Lower lobe of right lung (tissue), 2 donors: Measurements from ENCODE around the gene SMYD3. TPM values are rescaled to one million over a fixed set of nuclear protein-coding genes. Genes with fewer than 3 reads are reported as not detected.
"Not testable (repeated sequence)": the region's sequence is repeated elsewhere in the genome, so short reads cannot be mapped to it uniquely, and the experiment has no call there.

Source experiments
- ATAC-seq, 2 donors: fragments of 200-7000 bp; cut with Tn5 transposase; one replicate each; pipeline ENCODE4 v1.9.1; 2020 to 2022; ENCODE audit warnings: mild to moderate bottlenecking in 2 of 2, moderate library complexity in 2 of 2
- DNase-seq: peaks from one replicate; pipeline ENCODE4 v3.0.0-alpha.2; 2020
- H3K27ac ChIP-seq: fragments of 200-600 bp; one replicate; pipeline ENCODE4 v1.8.0; 2022
- H3K27me3 ChIP-seq: fragments of 200-600 bp; one replicate; pipeline ENCODE4 v1.8.0; 2022; ENCODE audit warnings: low read depth
- H3K36me3 ChIP-seq: fragments of 200-600 bp; one replicate; pipeline ENCODE4 v1.8.0; 2022; ENCODE audit warnings: mild to moderate bottlenecking
- H3K4me1 ChIP-seq: fragments of 200-600 bp; one replicate; pipeline ENCODE4 v1.8.0; 2022
- H3K4me3 ChIP-seq: fragments of 200-600 bp; one replicate; pipeline ENCODE4 v1.8.0; 2022; ENCODE audit warnings: mild to moderate bottlenecking
- H3K9me3 ChIP-seq: fragments of 200-600 bp; one replicate; pipeline ENCODE4 v1.8.0; 2022
- intact Hi-C: fragments of 100-400 bp; cut with DNase I; formaldehyde crosslinking; loops from one replicate; pipeline ENCODE4 v1.11.0; 2022
- total RNA-seq: library from RNA; stranded (reverse); fragmentation: NEBNext Ultra II Directional; extraction: Animal tissue kit (Norgen Biotek cat#: 25700); gene quantifications from one replicate; pipeline ENCODE4 v1.2.1, GENCODE V29; 2021
- TF ChIP-seq, protein P1 (sequence below): fragments of 200-600 bp; IDR thresholded peaks from one replicate; pipeline ENCODE4 v1.8.0; 2022; ENCODE audit warnings: antibody characterized with exemption, mild to moderate bottlenecking
- donor health status: DM: no; HTN: yes; CAD: no; lungs with severe emphysema.

Gene SMYD3
- total RNA-seq, 1 donor from 2014 or later = 20.5 TPM

DNA sequence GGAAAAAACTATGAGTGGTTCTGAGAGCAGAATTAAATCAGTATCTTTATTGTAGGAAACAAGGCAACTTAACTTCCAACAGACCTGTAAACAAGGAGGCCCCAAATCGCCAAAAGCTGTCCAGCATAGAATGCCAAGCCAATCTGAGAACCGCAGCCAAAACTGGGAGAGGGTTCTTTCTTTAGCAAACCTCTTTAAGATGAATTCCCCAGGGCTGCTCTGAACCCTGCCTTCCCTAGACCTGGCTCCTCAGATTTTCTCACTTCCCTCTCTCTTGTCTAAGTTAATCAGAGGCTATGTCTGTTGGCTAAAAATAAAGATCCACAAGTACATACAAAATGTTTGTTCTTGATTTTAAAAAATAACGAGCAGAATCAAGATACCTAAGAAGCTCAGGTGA, 141.4 kb downstream of the SMYD3 start:
- Histone ChIP-seq H3K27me3 (no peaks in the 10 kb centered on the region), H3K9me3 (peaks cover 2% of the 10 kb centered on the region), H3K36me3 (no peaks in the 10 kb centered on the region), H3K4me3 (no peak overlapping the region), H3K27ac (no peak overlapping the region), H3K4me1 (no peaks in the 10 kb centered on the region)
- intact Hi-C loops = no loop called here
- DNase-seq (no peak), ATAC-seq (no peak)
- TF ChIP-seq, protein P1, sequence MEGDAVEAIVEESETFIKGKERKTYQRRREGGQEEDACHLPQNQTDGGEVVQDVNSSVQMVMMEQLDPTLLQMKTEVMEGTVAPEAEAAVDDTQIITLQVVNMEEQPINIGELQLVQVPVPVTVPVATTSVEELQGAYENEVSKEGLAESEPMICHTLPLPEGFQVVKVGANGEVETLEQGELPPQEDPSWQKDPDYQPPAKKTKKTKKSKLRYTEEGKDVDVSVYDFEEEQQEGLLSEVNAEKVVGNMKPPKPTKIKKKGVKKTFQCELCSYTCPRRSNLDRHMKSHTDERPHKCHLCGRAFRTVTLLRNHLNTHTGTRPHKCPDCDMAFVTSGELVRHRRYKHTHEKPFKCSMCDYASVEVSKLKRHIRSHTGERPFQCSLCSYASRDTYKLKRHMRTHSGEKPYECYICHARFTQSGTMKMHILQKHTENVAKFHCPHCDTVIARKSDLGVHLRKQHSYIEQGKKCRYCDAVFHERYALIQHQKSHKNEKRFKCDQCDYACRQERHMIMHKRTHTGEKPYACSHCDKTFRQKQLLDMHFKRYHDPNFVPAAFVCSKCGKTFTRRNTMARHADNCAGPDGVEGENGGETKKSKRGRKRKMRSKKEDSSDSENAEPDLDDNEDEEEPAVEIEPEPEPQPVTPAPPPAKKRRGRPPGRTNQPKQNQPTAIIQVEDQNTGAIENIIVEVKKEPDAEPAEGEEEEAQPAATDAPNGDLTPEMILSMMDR = no peak

DNA sequence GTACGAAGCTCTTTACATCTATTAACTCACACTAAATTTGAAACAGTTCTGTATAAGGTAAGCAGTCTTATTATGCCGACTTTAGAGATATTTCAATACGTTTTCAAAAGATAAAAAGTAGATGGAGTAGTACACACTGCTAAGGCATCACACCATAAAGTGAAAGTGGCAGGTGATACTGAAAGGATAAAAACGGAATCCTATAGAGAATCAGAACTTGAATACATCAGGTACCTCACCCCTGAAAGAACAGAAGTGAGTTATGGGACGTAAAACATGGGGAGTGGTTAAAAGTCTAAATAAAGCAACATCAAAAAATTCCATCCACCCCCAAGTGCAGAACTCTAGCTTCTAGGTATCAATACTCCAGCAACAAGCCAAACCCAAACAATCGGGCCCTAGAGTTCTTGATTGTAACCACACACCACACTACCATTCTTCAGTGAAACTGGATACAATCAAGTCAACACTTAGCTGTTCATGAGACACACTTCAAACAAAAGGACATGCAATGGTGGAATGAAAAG, 142.6 kb downstream of the SMYD3 start:
- DNase-seq (no peak), ATAC-seq (no peak)
- Histone ChIP-seq H3K4me3 (no peak overlapping the region), H3K4me1 (no peaks in the 10 kb centered on the region), H3K9me3 (peaks cover 6% of the 10 kb centered on the region), H3K27me3 (no peaks in the 10 kb centered on the region), H3K36me3 (no peaks in the 10 kb centered on the region), H3K27ac (no peak overlapping the region)
- TF ChIP-seq, protein P1 = no peak
- intact Hi-C loops = no loop called here

DNA sequence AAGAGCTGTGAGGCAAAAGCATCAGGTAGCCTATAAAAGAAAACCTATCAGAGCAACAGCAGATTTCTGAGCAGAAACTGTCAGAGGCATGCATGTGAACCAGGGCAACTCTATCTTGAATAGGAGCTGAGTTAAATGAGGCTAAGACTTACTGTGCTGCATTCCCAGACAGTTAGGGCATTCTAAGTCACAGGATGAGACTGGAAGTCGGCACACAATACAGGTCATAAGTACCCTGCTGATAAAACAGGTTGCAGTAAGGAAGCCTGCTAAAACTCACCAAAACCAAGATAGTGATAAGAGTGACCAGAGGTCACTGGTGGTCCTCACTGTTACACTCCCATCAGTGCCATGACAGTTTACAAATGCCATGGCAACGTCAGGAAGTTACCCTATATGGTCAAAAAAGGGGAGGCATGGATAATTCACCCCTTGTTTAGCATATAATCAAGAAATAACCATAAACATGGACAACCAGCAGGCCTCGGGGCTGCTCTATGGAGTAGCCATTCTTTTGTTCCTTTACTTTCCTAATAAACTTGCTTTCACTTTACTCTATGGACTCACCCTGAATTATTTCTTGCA, 150.0 kb downstream of the SMYD3 start:
- H3K4me3 ChIP-seq, intact Hi-C loops, ATAC-seq, DNase-seq, H3K36me3 ChIP-seq, H3K27me3 ChIP-seq, H3K27ac ChIP-seq, H3K4me1 ChIP-seq: not testable (repeated sequence)
- peaks cover 15% of the 10 kb centered on the region for H3K9me3 ChIP-seq

DNA sequence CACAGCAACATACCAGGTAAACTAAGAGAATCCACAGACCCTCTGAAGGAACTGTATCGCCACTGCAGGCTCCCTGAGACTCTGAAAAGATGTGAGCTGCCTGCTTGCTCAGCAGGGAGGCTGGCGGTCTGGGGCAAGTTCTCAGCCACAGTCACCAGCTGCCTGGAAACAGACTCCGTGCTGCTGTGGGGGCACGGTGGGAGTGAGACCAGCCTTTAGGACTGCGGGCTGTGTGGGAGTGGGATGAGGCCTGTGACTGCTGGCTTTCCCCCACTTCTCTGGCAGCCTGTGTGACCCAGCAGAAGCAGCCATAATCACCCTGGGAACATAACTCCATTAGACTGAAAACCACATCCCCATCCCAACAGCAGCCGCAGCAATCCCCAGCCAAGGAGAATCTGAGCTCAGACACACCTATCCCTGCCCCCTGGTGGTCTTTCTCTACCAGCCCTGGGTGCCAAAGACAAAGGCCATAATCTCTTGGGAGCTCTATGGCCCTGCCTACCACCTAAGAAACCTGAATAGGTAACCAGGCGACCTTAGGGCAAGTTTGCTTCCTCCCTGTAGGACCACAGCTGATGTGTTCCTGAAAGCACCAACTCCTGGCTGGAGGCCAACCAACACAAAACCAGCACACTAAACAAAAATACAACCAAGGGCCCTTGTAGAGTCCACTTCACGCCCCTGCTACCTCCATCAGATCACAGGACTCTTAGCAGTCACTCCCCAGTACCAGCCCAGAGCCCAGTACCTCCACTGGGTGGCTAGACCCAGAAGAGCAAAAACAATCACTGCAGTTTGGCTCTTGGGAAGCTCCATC, 151.5 kb downstream of the SMYD3 start:
- H3K27me3 ChIP-seq = no peaks in the 10 kb centered on the region
- DNase-seq (no peak), ATAC-seq (no peak)
- H3K36me3 ChIP-seq = no peaks in the 10 kb centered on the region
- no peak overlapping the region for H3K27ac ChIP-seq
- H3K4me1 ChIP-seq = no peaks in the 10 kb centered on the region
- intact Hi-C loops = no loop called here
- H3K9me3 ChIP-seq = peaks cover 13% of the 10 kb centered on the region
- TF ChIP-seq, protein P1 = no peak
- H3K4me3 ChIP-seq = no peak overlapping the region

DNA sequence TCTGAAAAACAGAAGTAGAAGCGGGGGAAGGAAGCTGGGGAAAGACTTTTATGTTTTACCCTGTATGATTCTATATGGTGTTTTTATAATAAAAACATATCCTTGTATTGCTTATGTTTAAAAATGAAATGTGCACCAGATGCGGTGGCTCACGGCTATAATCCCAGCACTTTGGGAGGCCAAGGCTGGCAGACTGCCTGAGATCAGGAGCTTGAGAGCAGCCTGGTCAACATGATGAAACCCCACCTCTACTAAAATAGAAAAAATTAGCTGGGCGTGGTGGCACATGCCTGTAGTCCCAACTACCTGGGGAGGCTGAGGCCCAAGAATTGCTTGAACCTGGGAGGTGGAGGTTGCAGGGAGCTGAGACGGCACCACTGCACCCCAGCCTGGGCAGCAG, 155.4 kb downstream of the SMYD3 start:
- DNase-seq = no peak

More for the DNA sequence above, 155.4 kb downstream of the SMYD3 start:
- no peaks in the 10 kb centered on the region for H3K36me3 ChIP-seq
- no peaks in the 10 kb centered on the region for H3K27me3 ChIP-seq
- H3K27ac ChIP-seq = no peak overlapping the region
- ATAC-seq = no peak
- TF ChIP-seq, protein P1 = no peak
- no peaks in the 10 kb centered on the region for H3K4me1 ChIP-seq
- intact Hi-C loops = no loop called here
- H3K9me3 ChIP-seq = no peaks in the 10 kb centered on the region
- no peak overlapping the region for H3K4me3 ChIP-seq
